Measurements from ENCODE around the gene EEPD1. TPM values are rescaled to one million over a fixed set of nuclear protein-coding genes. Genes with fewer than 3 reads are reported as not detected.
A peak's percentile ranks its signal among the peaks of the same experiment; 100 is the strongest.

EEPD1 gene
- total RNA-seq, 1 donor from 2014 or later = 6.5 TPM

- Histone ChIP-seq H2AFZ (replicated peaks) (no peak overlapping the region), H3K79me2 (ENCODE audit: low read depth) (no peaks in the 10 kb centered on the region), H3F3A (ENCODE audit: low read depth) (peaks cover 21% of the 10 kb centered on the region), H3K9me3 (ENCODE audit: low read depth) (no peaks in the 10 kb centered on the region), H3K27ac (no peak overlapping the region), H3K27me3 (no peaks in the 10 kb centered on the region), H3K4me1 (peaks cover 30% of the 10 kb centered on the region), H3K36me3 (no peaks in the 10 kb centered on the region), H3K4me3 (no peak overlapping the region), H3K4me2 (no peak overlapping the region), H4K20me1 (ENCODE audit: low read depth) (no peaks in the 10 kb centered on the region), H3K9ac (no peak overlapping the region)
- peaks cover 60% of the 10 kb centered on the region for H3K4me1 Mint-ChIP-seq
- no peak for DNase-seq (ENCODE audit: low spot score)
- H3K9me3 Mint-ChIP-seq = no peaks in the 10 kb centered on the region
- peaks cover 3% of the 10 kb centered on the region for H3K27me3 Mint-ChIP-seq (ENCODE audit: insufficient read depth, low read depth)
- peak overlapping the region; percentile 63 for H3K27ac Mint-ChIP-seq
- peaks cover 5% of the 10 kb centered on the region for H3K36me3 Mint-ChIP-seq
- no peak overlapping the region for H3K4me3 Mint-ChIP-seq
- no peak for TF ChIP-seq EZH2phosphoT487 (IDR thresholded peaks at IDR 0.05)
- no peak for TF ChIP-seq EZH2 (IDR thresholded peaks at IDR 0.05)
- TF ChIP-seq CTCF (IDR thresholded peaks at IDR 0.05) = no peak
These were observed 130.1 kb downstream of the EEPD1 start for GRCh38 chr7:36283181-36283580.

GRCh38 chr7:36283711-36284130, 130.7 kb downstream of the EEPD1 start:
- no peak overlapping the region for H3K9ac ChIP-seq
- H3F3A ChIP-seq (ENCODE audit: low read depth) = peaks cover 21% of the 10 kb centered on the region
- DNase-seq (ENCODE audit: low spot score) = no peak
- Mint-ChIP-seq H3K4me3 (no peak overlapping the region), H3K9me3 (no peaks in the 10 kb centered on the region), H3K27me3 (ENCODE audit: insufficient read depth, low read depth) (peaks cover 3% of the 10 kb centered on the region), H3K36me3 (peaks cover 7% of the 10 kb centered on the region), H3K27ac (peak overlapping the region; percentile 85), H3K4me1 (peaks cover 56% of the 10 kb centered on the region)
- H3K9me3 ChIP-seq (ENCODE audit: low read depth) = no peaks in the 10 kb centered on the region
- no peak for TF ChIP-seq CTCF (IDR thresholded peaks at IDR 0.05)
- TF ChIP-seq EZH2 (IDR thresholded peaks at IDR 0.05) = no peak
- no peak for TF ChIP-seq EZH2phosphoT487 (IDR thresholded peaks at IDR 0.05)
- H2AFZ ChIP-seq (replicated peaks) = no peak overlapping the region
- no peaks in the 10 kb centered on the region for H4K20me1 ChIP-seq (ENCODE audit: low read depth)
- no peak overlapping the region for H3K4me3 ChIP-seq
- no peak overlapping the region for H3K4me2 ChIP-seq
- no peaks in the 10 kb centered on the region for H3K36me3 ChIP-seq
- H3K79me2 ChIP-seq (ENCODE audit: low read depth) = no peaks in the 10 kb centered on the region
- H3K4me1 ChIP-seq = peaks cover 25% of the 10 kb centered on the region
- no peak overlapping the region for H3K27ac ChIP-seq
- no peaks in the 10 kb centered on the region for H3K27me3 ChIP-seq

GRCh38 chr7:36284456-36285090, 131.5 kb downstream of the EEPD1 start:
- Histone ChIP-seq H2AFZ (replicated peaks) (no peak overlapping the region), H4K20me1 (ENCODE audit: low read depth) (no peaks in the 10 kb centered on the region), H3K27me3 (no peaks in the 10 kb centered on the region), H3K27ac (no peak overlapping the region), H3K4me2 (no peak overlapping the region), H3K36me3 (no peaks in the 10 kb centered on the region), H3K9ac (no peak overlapping the region), H3K79me2 (ENCODE audit: low read depth) (no peaks in the 10 kb centered on the region), H3F3A (ENCODE audit: low read depth) (peaks cover 17% of the 10 kb centered on the region), H3K4me1 (peaks cover 19% of the 10 kb centered on the region), H3K9me3 (ENCODE audit: low read depth) (no peaks in the 10 kb centered on the region), H3K4me3 (no peak overlapping the region)
- Mint-ChIP-seq H3K4me3 (no peak overlapping the region), H3K27ac (no peak overlapping the region), H3K9me3 (no peaks in the 10 kb centered on the region), H3K36me3 (peaks cover 12% of the 10 kb centered on the region), H3K4me1 (peaks cover 47% of the 10 kb centered on the region), H3K27me3 (ENCODE audit: insufficient read depth, low read depth) (peaks cover 3% of the 10 kb centered on the region)
- peak; percentile 53 for DNase-seq (ENCODE audit: low spot score)
- TF ChIP-seq EZH2 (IDR thresholded peaks at IDR 0.05) (no peak), CTCF (IDR thresholded peaks at IDR 0.05) (peak; percentile 22)

All from neural progenitor cell (in vitro differentiated cells).